Mammary epithelial cell (primary cell): ENCODE results near the gene PDF.

Source experiments
- CTCF ChIP-seq, 2 donors: IDR thresholded peaks in 1 of 2; conservative IDR thresholded peaks in 1 of 2; 2 replicates each; pipeline ENCODE4 v1.5.1; 2011 to 2012; ENCODE audit warnings: inconsistent platforms in 2 of 2, low read length in 2 of 2, mild to moderate bottlenecking in 2 of 2, control low read depth in 1 of 2, low read depth in 1 of 2; ENCODE audit not compliant: insufficient read depth in 1 of 2; ENCODE audit errors: extremely low read depth in 1 of 2
- EZH2 ChIP-seq: IDR thresholded peaks from 2 replicates; pipeline ENCODE4 v1.6.1; 2012; ENCODE audit warnings: low read length, inconsistent platforms, borderline replicate concordance

GRCh38 chr16:69318911-69319289 is 11.5 kb downstream of the PDF start:
- TF ChIP-seq CTCF (conservative IDR thresholded peaks at IDR 0.05 in 1 of 2, IDR thresholded peaks at IDR 0.05 in 1 of 2; ENCODE audit: extremely low read depth in 1 of 2, insufficient read depth in 1 of 2, low read depth in 1 of 2, low read length in 2 of 2) = no peak
- TF ChIP-seq EZH2 = no peak
